ENCODE results near the gene ALAS2.
"Not testable (repeated sequence)": the region's sequence is repeated elsewhere in the genome, so short reads cannot be mapped to it uniquely, and the experiment has no call there.

The ALAS2 gene

GRCh38 chrX:54991706-54992105, 39.1 kb downstream of the ALAS2 start:
- no peak for TF ChIP-seq CTCF (IDR thresholded peaks at IDR 0.05; ENCODE audit: extremely low read depth, missing control alignments)
- DNase-seq (ENCODE audit: low spot score) = no peak

GRCh38 chrX:54983306-54983705, 47.5 kb downstream of the ALAS2 start:
- DNase-seq (ENCODE audit: low spot score) = not testable (repeated sequence)

- no peak for DNase-seq (ENCODE audit: low spot score)
- TF ChIP-seq CTCF (IDR thresholded peaks at IDR 0.05; ENCODE audit: extremely low read depth, missing control alignments) = no peak
Observed at GRCh38 chrX:54980334-54980733, 50.4 kb downstream of the ALAS2 start.

GRCh38 chrX:54979432-54979831, 51.3 kb downstream of the ALAS2 start:
- TF ChIP-seq CTCF (IDR thresholded peaks at IDR 0.05; ENCODE audit: extremely low read depth, missing control alignments) = no peak
- no peak for DNase-seq (ENCODE audit: low spot score)

GRCh38 chrX:54978448-54978847, 52.3 kb downstream of the ALAS2 start:
- no peak for DNase-seq (ENCODE audit: low spot score)
- no peak for TF ChIP-seq CTCF (IDR thresholded peaks at IDR 0.05; ENCODE audit: extremely low read depth, missing control alignments)

GRCh38 chrX:54977387-54977786, 53.4 kb downstream of the ALAS2 start:
- TF ChIP-seq CTCF (IDR thresholded peaks at IDR 0.05; ENCODE audit: extremely low read depth, missing control alignments) = no peak
- no peak for DNase-seq (ENCODE audit: low spot score)

GRCh38 chrX:54964766-54965497, 65.8 kb downstream of the ALAS2 start:
- no peak for DNase-seq (ENCODE audit: low spot score)
- TF ChIP-seq CTCF (IDR thresholded peaks at IDR 0.05; ENCODE audit: extremely low read depth, missing control alignments) = no peak

- DNase-seq (ENCODE audit: low spot score) = no peak
- no peak for TF ChIP-seq CTCF (IDR thresholded peaks at IDR 0.05; ENCODE audit: extremely low read depth, missing control alignments)
Observed at GRCh38 chrX:54961750-54962149, 69.0 kb downstream of the ALAS2 start.

Measured in GM20000 (cell line).